ENCODE data around the gene UBTD2.

GRCh38 chr5:172278356-172278755 lies 5.2 kb downstream of the UBTD2 start:
- TF ChIP-seq CTCF (IDR thresholded peaks at IDR 0.05): no peak
- no peak for TF ChIP-seq POLR2A (IDR thresholded peaks at IDR 0.05)
